Effector CD8-positive, alpha-beta T cell (primary cell): ENCODE data around the gene CEACAM19.

Source experiments
- DNase-seq: peaks from one replicate; lab custom pipeline; 2025; lab: John Stamatoyannopoulos, UW

Gene CEACAM19

DNA sequence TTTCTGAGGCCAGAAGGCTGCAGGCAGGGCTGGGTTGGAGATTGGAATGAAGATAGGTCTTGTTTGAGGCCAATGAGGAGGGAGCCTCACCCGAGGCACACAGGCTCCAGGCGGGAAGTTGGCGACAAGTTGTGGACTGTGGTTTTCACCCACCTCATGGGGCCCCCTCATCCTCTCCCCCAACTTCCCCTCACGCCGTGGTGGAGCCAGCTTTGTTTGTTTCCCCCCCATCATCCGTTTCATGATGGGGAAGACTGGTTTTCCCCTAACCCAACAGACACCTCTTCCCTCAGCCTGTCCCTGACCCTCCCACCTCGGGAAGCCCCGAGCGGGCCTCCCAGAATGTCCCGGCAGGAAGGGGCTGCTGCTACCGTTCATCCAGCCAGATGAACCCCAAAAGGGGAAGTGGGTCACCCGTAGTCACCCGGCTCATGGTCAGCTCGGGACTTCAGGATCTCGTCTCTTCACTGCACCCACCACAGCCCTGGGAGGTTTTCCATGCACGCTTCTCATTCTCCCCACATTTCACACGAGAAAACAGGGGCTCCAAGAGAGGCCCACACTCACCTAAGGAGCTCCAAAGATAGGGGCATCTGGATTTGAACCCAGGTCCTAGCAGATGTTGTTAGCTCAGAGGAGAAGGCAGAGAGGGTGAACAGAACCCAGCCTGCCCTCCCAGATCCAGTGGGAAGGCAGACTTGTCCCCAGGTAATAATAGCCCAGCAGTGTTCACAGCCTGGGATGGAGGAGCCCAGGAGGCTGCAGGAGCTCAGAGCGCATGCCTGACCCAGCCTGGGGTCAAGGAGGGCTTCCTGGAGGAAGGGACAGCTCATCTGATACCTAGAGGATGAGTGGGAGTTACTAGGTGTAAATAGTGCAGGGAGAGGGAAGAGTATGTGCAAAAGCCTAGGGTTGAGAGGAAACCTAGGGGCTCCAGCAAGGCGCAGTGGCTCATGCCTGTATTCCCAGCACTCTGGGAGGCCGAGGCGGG is 51.1 kb downstream of the CEACAM19 start:
- no peak for DNase-seq

DNA sequence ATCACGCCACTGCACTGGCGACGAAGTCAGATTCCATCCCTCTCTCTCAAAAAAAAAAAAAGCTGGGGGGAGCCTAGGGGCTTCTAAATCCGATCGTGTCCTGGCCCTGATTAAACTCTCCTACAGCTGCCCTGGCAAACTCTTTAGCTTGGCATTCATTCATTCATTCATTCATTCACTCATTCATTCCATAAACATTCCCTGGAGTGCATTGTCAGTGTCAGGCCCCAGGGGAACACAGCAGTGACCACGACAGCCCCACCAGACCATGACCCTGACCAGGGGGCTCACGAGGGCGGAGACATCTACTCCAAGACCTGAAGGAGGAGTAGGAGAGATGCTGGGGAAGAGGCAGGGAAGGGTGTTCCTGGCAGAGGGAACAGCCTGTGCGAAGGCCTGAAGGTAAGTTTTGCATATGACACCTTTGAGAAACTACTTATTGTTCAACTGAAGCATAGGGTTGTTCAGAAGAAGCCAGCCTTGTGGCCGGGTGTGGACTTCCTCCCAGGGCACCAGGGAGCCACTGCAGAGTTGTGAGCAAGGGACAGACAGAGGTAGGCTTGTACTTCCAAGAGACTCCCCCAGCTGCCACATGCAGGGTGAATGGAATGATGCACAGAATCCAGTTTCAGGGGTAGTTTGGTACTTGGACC is 52.1 kb downstream of the CEACAM19 start:
- no peak for DNase-seq

DNA sequence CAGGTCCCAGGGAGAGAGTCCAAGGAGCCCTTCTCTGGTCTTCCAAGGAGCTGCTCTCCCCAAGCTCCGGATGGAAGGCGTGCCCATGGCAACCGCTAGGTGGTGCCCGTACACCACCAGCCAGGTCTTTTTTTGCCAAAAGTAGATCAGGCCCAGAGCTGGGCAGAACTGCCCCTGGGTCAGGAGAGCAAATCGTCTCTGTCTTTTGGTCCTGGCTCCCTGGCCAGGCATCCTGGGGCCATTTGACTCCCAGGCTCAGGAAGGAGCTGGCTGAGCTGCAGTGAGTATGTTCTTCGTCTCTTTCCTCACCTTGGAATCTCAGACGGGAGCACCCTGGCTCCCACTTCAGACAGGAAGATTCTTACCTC is 52.7 kb downstream of the CEACAM19 start:
- DNase-seq: peak; percentile 73

DNA sequence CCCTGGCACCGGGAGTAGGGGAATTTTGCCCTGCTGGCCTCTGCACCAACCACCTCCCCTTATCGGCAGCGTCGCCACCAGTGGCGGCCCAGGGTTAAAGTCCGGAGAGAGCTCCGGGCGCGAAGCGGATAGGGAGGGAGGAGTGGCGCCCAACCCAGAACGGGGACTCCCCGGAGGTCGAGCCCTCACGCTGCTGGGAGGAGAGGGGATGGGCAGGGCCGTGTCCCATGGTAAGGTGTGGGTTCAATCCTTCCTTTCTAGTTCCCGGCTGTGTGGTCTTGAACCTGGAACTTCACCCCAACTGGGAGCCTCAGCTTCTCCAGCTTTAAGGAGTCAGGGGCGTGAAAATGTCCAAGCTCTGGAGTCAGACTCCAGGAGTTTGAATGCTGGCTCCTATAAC is 54.0 kb downstream of the CEACAM19 start:
- DNase-seq: no peak

DNA sequence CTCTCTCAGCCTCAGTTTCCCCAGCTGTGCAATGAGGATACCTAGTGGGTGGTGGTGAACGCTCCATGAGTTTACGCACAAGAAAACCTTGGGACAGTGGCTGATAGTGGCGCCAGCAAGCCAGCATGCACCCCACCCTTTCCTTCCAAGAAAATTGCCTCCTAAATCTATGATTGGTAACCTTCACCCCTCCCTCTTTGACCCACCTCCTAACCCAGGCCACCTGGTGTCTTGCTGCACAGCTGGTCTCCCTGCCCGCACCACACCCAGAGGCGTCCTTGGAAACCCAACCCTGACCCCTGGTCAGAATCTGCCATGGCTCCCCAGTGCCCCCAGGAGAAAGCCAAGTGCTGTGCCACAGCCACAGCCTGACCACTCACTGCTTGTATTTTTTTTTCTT is 54.4 kb downstream of the CEACAM19 start:
- no peak for DNase-seq

DNA sequence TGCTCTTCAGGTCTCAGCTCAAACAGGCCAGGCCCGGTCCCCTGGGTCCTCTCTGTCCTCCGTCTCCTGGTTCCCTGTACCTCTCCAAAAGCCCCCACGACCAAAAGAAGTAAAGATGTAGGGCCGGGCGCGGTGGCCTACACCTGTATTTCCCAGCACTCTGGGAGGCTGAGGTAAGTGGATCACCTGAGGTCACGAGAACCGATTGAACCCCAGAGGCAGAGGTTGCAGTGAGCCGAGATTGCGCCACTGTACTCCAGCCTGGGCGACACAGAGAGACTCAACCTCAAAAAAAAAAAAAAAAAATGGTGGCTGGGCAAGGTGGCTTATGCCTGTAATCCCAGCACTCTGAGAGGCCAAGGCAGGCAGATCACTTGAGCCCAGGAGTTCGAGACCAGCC is 55.2 kb downstream of the CEACAM19 start:
- no peak for DNase-seq

DNA sequence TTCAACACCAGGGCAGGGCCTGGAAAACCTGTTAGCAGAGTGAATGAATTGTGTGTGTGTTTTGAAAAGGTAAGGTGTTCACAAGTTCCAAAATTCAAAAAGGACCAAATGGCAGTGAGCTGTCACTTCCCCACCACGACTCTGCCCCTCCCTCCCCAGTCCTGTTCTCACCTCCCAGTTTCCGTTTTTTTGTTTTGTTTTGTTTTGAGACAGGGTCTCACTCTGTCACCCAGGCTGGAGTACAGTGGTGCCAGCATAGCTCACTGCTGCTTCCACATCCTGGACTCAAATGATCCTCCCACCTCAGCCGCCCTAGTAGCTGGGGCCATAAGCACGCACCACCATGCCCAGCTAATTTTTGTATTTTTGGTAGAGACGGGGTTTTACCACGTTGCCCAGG is 56.9 kb downstream of the CEACAM19 start:
- DNase-seq: no peak

DNA sequence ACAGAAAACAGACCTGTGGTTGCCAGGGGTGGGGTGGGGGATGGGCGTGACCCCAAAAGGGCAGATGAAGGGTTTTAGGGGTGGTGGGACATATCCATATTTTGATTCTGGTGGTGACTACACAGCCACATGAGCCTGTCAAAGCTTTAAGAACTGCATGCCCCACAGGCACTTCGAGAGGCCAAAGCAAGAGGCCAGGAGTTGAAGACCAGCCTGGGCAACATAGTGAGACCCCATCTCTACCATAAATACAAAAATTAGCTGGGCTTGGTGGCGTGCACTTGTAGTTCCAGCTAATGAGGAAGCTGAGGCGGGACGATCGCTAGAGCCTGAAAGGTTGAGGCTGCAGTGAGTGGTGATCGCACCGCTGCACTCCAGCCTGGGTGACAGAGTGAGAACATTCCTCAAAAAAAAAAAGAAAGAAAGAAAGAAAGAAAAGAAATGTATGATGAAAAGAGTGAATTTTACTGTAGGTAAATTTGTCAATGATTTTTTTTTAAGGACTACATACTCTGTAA is 58.3 kb downstream of the CEACAM19 start:
- no peak for DNase-seq

DNA sequence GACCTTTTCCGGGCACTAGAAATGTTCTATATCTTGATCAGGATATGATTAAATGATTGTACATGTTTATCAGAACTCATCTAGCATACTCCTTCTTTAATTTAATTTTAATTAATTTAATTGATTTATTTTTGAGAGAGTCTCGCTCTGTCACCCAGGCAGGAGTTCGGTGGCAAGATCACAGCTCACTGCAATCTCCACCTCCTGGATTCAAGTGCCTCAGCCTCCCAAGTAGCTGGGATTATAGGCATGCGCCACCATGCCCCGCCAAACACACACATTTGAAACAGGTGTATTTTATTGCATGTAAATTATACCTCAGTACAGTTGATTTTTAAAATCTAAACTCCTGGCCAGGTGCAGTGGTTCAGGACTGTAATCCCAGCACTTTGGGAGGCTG is 59.8 kb downstream of the CEACAM19 start:
- DNase-seq: no peak

DNA sequence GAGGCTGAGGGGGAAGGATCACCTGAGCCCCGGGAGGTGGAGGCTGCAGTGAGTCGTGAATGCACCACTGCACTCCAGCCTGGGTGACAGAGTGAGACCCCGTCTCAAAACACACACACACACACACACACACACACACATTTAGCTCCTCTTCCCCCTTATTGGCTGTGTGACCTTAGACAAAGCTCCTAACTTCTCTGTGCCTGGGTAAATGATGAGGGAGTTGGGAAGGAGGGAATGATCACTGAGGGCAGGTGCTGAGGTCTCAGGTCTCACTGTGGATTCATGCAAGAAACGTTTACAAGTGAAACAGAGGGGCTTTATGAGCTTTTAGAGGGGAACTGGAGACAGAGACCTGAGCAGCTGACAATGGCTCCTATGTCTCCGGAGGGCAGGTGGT is 60.3 kb downstream of the CEACAM19 start:
- no peak for DNase-seq

DNA sequence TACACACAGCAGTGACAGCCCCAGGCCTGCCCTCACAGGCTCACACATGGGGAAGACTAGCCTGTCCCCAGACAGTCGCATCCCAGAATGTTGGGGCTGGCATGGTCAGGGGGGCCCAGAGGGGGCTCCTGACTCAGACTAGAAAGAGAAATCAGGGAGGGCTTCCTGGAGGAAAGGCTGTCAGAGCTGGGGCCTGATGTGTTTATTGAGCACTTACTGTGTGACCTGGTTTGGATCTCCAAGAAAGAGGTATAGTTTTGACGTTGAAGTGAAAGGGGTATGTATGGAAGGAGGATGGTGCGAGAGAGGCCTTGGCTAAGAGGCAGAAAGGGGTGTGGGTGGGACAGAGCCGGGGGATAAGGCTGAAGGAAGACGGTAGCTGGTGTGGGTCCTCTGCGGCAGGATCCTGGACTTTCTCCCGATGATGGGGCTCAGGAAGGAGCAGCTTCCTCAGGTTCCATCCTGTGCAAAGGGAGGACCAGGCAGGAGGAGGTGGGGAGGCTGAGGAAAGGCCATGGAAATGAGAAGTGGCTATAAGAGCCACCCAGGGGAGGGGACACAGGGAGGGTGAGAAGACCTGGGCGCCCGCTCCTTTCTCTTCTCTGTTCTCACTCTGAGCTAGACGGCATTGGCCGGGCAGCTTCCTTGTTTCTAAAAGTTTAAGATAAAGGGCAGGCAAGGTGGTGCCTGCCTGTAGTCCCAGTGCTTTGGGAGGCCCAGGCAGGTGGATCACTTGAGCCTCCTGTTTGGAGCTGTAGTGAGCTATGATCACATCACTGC is 61.1 kb downstream of the CEACAM19 start:
- DNase-seq: no peak
